Trophoblast cell (in vitro differentiated cells and primary cell): ENCODE measurements around the gene IRF2BP2.
"Not testable (repeated sequence)": the region's sequence is repeated elsewhere in the genome, so short reads cannot be mapped to it uniquely, and the experiment has no call there.

Source experiments
- DNase-seq, 2 donors: peaks; one replicate each; pipeline ENCODE4 v3.0.0-alpha.2; 2016
- H2AFZ ChIP-seq: 2 replicates; pipeline ENCODE4 v1.6.1; 2013; ENCODE audit warnings: low read length, moderate library complexity, mild to moderate bottlenecking; ENCODE audit not compliant: insufficient read depth, poor library complexity
- H2AK5ac ChIP-seq: 2 replicates; pipeline ENCODE4 v1.6.1; 2013; ENCODE audit warnings: mild to moderate bottlenecking, low read length
- H2BK120ac ChIP-seq: 2 replicates; pipeline ENCODE4 v1.6.1; 2013; ENCODE audit warnings: low read length, mild to moderate bottlenecking, moderate library complexity; ENCODE audit not compliant: insufficient read depth, poor library complexity
- H2BK12ac ChIP-seq: 2 replicates; pipeline ENCODE4 v1.6.1; 2013; ENCODE audit warnings: mild to moderate bottlenecking, low read length, moderate library complexity
- H2BK5ac ChIP-seq: 2 replicates; pipeline ENCODE4 v1.6.1; 2013; ENCODE audit warnings: low read length, low read depth, moderate library complexity, mild to moderate bottlenecking; ENCODE audit not compliant: poor library complexity
- H3K14ac ChIP-seq: 2 replicates; pipeline ENCODE4 v1.6.1; 2013; ENCODE audit warnings: mild to moderate bottlenecking, low read length
- H3K18ac ChIP-seq: 2 replicates; pipeline ENCODE4 v1.6.1; 2013; ENCODE audit warnings: mild to moderate bottlenecking, low read length
- H3K23ac ChIP-seq: 2 replicates; pipeline ENCODE4 v1.6.1; 2013; ENCODE audit warnings: low read length
- H3K27ac ChIP-seq: 2 replicates; pipeline ENCODE4 v1.5.1; 2013; ENCODE audit warnings: low read depth, mild to moderate bottlenecking, inconsistent platforms, low read length, moderate library complexity
- H3K27me3 ChIP-seq: 2 replicates; pipeline ENCODE4 v1.6.1; 2013; ENCODE audit warnings: inconsistent platforms, mild to moderate bottlenecking, low read length, moderate library complexity; ENCODE audit not compliant: insufficient read depth
- H3K36me3 ChIP-seq, 2 experiments: 1 replicate in 1 of 2; 2 replicates in 1 of 2; pipeline ENCODE4 v1.6.1; 2013; ENCODE audit warnings: low read length in 2 of 2, mild to moderate bottlenecking in 2 of 2, moderate library complexity in 1 of 2; ENCODE audit not compliant: insufficient read depth in 2 of 2, control insufficient read depth in 1 of 2
- H3K4ac ChIP-seq: 2 replicates; pipeline ENCODE4 v1.6.1; 2013; ENCODE audit warnings: low read depth, mild to moderate bottlenecking, low read length, moderate library complexity
- H3K4me1 ChIP-seq, 2 experiments: 1 replicate in 1 of 2; 2 replicates in 1 of 2; pipeline ENCODE4 v1.6.1; 2013; ENCODE audit warnings: low read length in 2 of 2, mild to moderate bottlenecking in 2 of 2, moderate library complexity in 1 of 2; ENCODE audit not compliant: insufficient read depth in 2 of 2, control insufficient read depth in 1 of 2
- H3K4me2 ChIP-seq: 2 replicates; pipeline ENCODE4 v1.6.1; 2013; ENCODE audit warnings: inconsistent platforms, mild to moderate bottlenecking, low read length, moderate library complexity
- H3K4me3 ChIP-seq: 2 replicates; pipeline ENCODE4 v1.5.1; 2013; ENCODE audit warnings: mild to moderate bottlenecking, low read depth, low read length, inconsistent platforms
- H3K79me1 ChIP-seq: one replicate; pipeline ENCODE4 v1.6.1; 2013; ENCODE audit warnings: low read length
- H3K79me2 ChIP-seq: 2 replicates; pipeline ENCODE4 v1.6.1; 2013; ENCODE audit warnings: low read length, mild to moderate bottlenecking; ENCODE audit not compliant: control insufficient read depth, insufficient read depth, poor library complexity
- H3K9ac ChIP-seq: 2 replicates; pipeline ENCODE4 v1.6.1; 2013; ENCODE audit warnings: mild to moderate bottlenecking, low read length
- H3K9me3 ChIP-seq: 2 replicates; pipeline ENCODE4 v1.6.1; 2013; ENCODE audit warnings: low read depth, mild to moderate bottlenecking, control low read depth, inconsistent platforms, low read length; ENCODE audit not compliant: insufficient read depth
- H4K12ac ChIP-seq: 2 replicates; pipeline ENCODE4 v1.6.1; 2013; ENCODE audit warnings: low read depth, mild to moderate bottlenecking, low read length, moderate library complexity
- H4K8ac ChIP-seq: 2 replicates; pipeline ENCODE4 v1.6.1; 2013; ENCODE audit warnings: low read depth, mild to moderate bottlenecking, low read length, moderate library complexity
- H4K91ac ChIP-seq: one replicate; pipeline ENCODE4 v1.6.1; 2013; ENCODE audit warnings: low read depth, mild to moderate bottlenecking, low read length, moderate library complexity
- WGBS: extraction: QIAGEN DNeasy Blood & Tissue Kit; methylation state at CpG from one replicate; pipeline ENCODE4 v1.1.7; 2013; ENCODE audit warnings: missing lambda C conversion rate; ENCODE audit not compliant: insufficient read length, insufficient coverage; ENCODE audit errors: extremely low coverage; 5-methylcytosine and 5-hydroxymethylcytosine counted together

The IRF2BP2 gene

GRCh38 chr1:234639961-234640360, 30.0 kb upstream of the IRF2BP2 start:
- Histone ChIP-seq H3K23ac (no peak overlapping the region), H3K4me2 (no peak overlapping the region), H4K91ac (no peak overlapping the region), H3K4me3 (no peak overlapping the region), H3K18ac (no peak overlapping the region), H3K4me1 (no peaks in the 10 kb centered on the region), H2AFZ (no peak overlapping the region), H3K79me1 (no peaks in the 10 kb centered on the region), H3K27ac (no peak overlapping the region), H3K14ac (no peak overlapping the region), H3K9me3 (no peaks in the 10 kb centered on the region), H3K4ac (no peak overlapping the region), H3K36me3 (no peaks in the 10 kb centered on the region), H2BK120ac (no peak overlapping the region), H3K79me2 (no peaks in the 10 kb centered on the region), H3K9ac (no peak overlapping the region), H4K12ac (no peak overlapping the region), H2BK5ac (no peak overlapping the region), H2BK12ac (no peak overlapping the region), H4K8ac (no peak overlapping the region), H2AK5ac (no peak overlapping the region), H3K27me3 (no peaks in the 10 kb centered on the region)
- DNase-seq = no peak
- 100% methylated on average over 1 of the region's 4 CpGs for WGBS

- Histone ChIP-seq H3K23ac (no peak overlapping the region), H3K14ac (no peak overlapping the region), H4K12ac (no peak overlapping the region), H4K8ac (no peak overlapping the region), H3K4me3 (no peak overlapping the region), H2BK12ac (no peak overlapping the region), H2AFZ (no peak overlapping the region), H3K27ac (no peak overlapping the region), H3K79me1 (no peaks in the 10 kb centered on the region), H3K9ac (no peak overlapping the region), H3K9me3 (no peaks in the 10 kb centered on the region), H2BK120ac (no peak overlapping the region), H3K79me2 (no peaks in the 10 kb centered on the region), H3K4me1 (no peaks in the 10 kb centered on the region), H3K27me3 (no peaks in the 10 kb centered on the region), H2BK5ac (no peak overlapping the region), H3K18ac (no peak overlapping the region), H3K4me2 (no peak overlapping the region), H2AK5ac (no peak overlapping the region), H3K36me3 (no peaks in the 10 kb centered on the region), H3K4ac (no peak overlapping the region), H4K91ac (no peak overlapping the region)
- no CpG with 5 or more reads among the region's 4 CpGs for WGBS
- no peak for DNase-seq
Observed at GRCh38 chr1:234638832-234639799, 29.1 kb upstream of the IRF2BP2 start.

GRCh38 chr1:234634922-234635321, 24.9 kb upstream of the IRF2BP2 start:
- DNase-seq, H3K9ac ChIP-seq, H3K23ac ChIP-seq, H3K4me2 ChIP-seq, H3K9me3 ChIP-seq, H4K8ac ChIP-seq, H4K12ac ChIP-seq, H3K36me3 ChIP-seq, H2BK12ac ChIP-seq, H3K79me2 ChIP-seq, H3K14ac ChIP-seq, H2BK120ac ChIP-seq, H2AFZ ChIP-seq, H2AK5ac ChIP-seq, H3K79me1 ChIP-seq, H3K4me1 ChIP-seq, H3K27ac ChIP-seq, H3K4ac ChIP-seq, H4K91ac ChIP-seq, H3K4me3 ChIP-seq, H3K18ac ChIP-seq, H2BK5ac ChIP-seq, H3K27me3 ChIP-seq: not testable (repeated sequence)
- WGBS = no CpG with 5 or more reads among the region's 9 CpGs

- 100% methylated on average over 1 of the region's 7 CpGs for WGBS
- Histone ChIP-seq H2BK120ac (no peak overlapping the region), H3K79me1 (no peaks in the 10 kb centered on the region), H3K18ac (no peak overlapping the region), H3K4me2 (no peak overlapping the region), H3K36me3 (no peaks in the 10 kb centered on the region), H3K4me3 (no peak overlapping the region), H3K23ac (no peak overlapping the region), H3K14ac (no peak overlapping the region), H2BK12ac (no peak overlapping the region), H3K79me2 (no peaks in the 10 kb centered on the region), H4K8ac (no peak overlapping the region), H4K91ac (no peak overlapping the region), H4K12ac (no peak overlapping the region), H2BK5ac (no peak overlapping the region), H3K4me1 (peaks cover 0 to 2% of the 10 kb centered on the region in 2 experiments), H3K9ac (no peak overlapping the region), H3K27ac (no peak overlapping the region), H2AK5ac (no peak overlapping the region), H3K4ac (no peak overlapping the region), H3K9me3 (no peaks in the 10 kb centered on the region), H3K27me3 (no peaks in the 10 kb centered on the region), H2AFZ (no peak overlapping the region)
- no peak for DNase-seq
Observed at GRCh38 chr1:234634387-234634786, 24.4 kb upstream of the IRF2BP2 start.
